MCF 10A (cell line): Measurements from ENCODE around the gene PCED1B. TPM values are rescaled to one million over a fixed set of nuclear protein-coding genes. Genes with fewer than 3 reads are reported as not detected.

ENCODE experiments used
- BruUV-seq: library from RNA; stranded (reverse); fragments of 400-500 nt; replicated peaks from 2 replicates; lab custom pipeline; 2021; lab: Mats Ljungman, UMichigan
- CTCF ChIA-PET: fragments of 300-600 bp; sonication (Branson Sonifier 250); formaldehyde crosslinking; extraction: SDS; loops from one replicate; lab custom pipeline; 2021; ENCODE audit warnings: antibody characterized with exemption, inconsistent platforms; lab: Yijun Ruan, JAX
- POLR2A ChIA-PET: fragments of 300-600, 350-650 bp; sonication (Branson Sonifier 250); formaldehyde crosslinking; extraction: SDS; loops from one replicate; lab custom pipeline; 2020; ENCODE audit warnings: antibody characterized with exemption, inconsistent platforms; lab: Yijun Ruan, JAX
- DNase-seq: peaks from one replicate; pipeline ENCODE4 v3.0.0-alpha.2; 2018; ENCODE audit not compliant: unreplicated experiment
- H3K27ac Mint-ChIP-seq: one replicate; pipeline ENCODE4 v1.8.0; 2022; ENCODE audit warnings: mild to moderate bottlenecking, low read depth, mixed read lengths; ENCODE audit not compliant: unreplicated experiment
- H3K27me3 Mint-ChIP-seq: one replicate; pipeline ENCODE4 v1.8.0; 2022; ENCODE audit warnings: mixed read lengths; ENCODE audit not compliant: insufficient read depth, unreplicated experiment
- H3K36me3 Mint-ChIP-seq: one replicate; pipeline ENCODE4 v1.8.0; 2022; ENCODE audit warnings: mild to moderate bottlenecking, moderate library complexity, mixed read lengths; ENCODE audit not compliant: insufficient read depth, unreplicated experiment
- H3K4me1 Mint-ChIP-seq: one replicate; pipeline ENCODE4 v1.8.0; 2022; ENCODE audit warnings: mixed read lengths; ENCODE audit not compliant: insufficient read depth, unreplicated experiment
- H3K4me3 Mint-ChIP-seq: one replicate; pipeline ENCODE4 v1.8.0; 2022; ENCODE audit warnings: mild to moderate bottlenecking, moderate library complexity, mixed read lengths; ENCODE audit not compliant: unreplicated experiment
- H3K9me3 Mint-ChIP-seq: one replicate; pipeline ENCODE4 v1.8.0; 2022; ENCODE audit warnings: mixed read lengths; ENCODE audit not compliant: unreplicated experiment
- intact Hi-C: fragments of 100-400 bp; cut with micrococcal nuclease; formaldehyde crosslinking; loops from 2 replicates; pipeline ENCODE4 v1.14.1; 2022
- total RNA-seq: library from RNA; stranded (reverse); gene quantifications from 2 replicates; pipeline ENCODE4 v1.2.3, GENCODE V29; 2022
- TF ChIP-seq, protein P1 (sequence below): fragments of 200-600 bp; IDR thresholded peaks from one replicate; pipeline ENCODE4 v1.8.0; 2022; ENCODE audit warnings: antibody characterized with exemption, mild to moderate bottlenecking; ENCODE audit not compliant: unreplicated experiment

Gene PCED1B
- total RNA-seq, 1 experiment from 2014 or later, result 9.6 TPM

DNA sequence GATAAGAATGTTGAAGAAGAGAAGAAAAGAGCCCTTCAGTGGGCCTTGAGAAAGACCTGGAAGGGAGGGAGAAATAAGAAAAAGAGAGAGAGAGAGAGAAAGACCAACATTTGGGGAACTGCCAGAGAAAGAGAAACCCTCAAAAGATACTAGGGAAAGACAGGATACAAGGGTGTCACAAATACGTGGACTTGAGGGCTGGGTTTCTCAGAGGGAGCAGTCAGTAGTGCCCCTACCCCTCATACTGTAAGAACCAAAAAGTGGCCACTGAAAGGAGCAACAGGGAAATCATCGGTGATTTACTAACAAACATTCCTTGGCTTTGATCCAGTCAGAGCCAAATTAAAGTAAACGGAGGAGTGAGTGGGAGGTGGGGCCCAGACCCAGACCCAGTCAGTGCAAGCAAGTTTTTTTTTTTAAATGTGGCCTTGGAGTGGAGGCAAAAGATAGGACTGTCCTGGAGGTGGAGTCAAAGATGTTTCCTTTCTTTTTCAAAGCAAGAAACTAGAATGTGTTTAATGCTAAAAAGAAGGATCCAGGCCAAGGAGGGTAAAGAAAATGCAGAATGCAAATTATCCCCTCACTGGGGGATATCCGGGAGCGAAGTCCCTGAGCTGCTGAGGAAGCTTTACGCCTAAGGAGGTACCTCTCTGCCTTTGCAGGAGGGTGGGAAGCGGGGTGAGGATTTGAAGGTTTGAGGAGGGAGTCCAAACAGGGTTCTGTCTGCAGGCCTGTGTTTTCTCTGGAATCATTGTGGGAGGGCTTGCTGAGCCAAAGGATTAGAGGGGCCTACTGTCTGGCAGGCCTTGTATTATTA lies 143.8 kb downstream of the PCED1B start:
- H3K4me3 Mint-ChIP-seq, result no peak overlapping the region
- no TSS peak for BruUV-seq
- peaks cover 23% of the 10 kb centered on the region for H3K4me1 Mint-ChIP-seq
- peak overlapping the region; percentile 41 for H3K27ac Mint-ChIP-seq
- CTCF ChIA-PET, result interaction anchor here (0.7 kb wide), 1 partner anchor 899 kb away, joined by 3 read pairs; no protein-coding TSS in a partner anchor
- intact Hi-C loops, result no loop called here
- POLR2A ChIA-PET, result interaction anchor here (0.9 kb wide), 1 partner anchor 9 kb away, joined by 3 read pairs; no protein-coding TSS in a partner anchor
- no peaks in the 10 kb centered on the region for H3K9me3 Mint-ChIP-seq
- no peak for DNase-seq
- TF ChIP-seq, protein P1, sequence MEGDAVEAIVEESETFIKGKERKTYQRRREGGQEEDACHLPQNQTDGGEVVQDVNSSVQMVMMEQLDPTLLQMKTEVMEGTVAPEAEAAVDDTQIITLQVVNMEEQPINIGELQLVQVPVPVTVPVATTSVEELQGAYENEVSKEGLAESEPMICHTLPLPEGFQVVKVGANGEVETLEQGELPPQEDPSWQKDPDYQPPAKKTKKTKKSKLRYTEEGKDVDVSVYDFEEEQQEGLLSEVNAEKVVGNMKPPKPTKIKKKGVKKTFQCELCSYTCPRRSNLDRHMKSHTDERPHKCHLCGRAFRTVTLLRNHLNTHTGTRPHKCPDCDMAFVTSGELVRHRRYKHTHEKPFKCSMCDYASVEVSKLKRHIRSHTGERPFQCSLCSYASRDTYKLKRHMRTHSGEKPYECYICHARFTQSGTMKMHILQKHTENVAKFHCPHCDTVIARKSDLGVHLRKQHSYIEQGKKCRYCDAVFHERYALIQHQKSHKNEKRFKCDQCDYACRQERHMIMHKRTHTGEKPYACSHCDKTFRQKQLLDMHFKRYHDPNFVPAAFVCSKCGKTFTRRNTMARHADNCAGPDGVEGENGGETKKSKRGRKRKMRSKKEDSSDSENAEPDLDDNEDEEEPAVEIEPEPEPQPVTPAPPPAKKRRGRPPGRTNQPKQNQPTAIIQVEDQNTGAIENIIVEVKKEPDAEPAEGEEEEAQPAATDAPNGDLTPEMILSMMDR, result no peak
- no peaks in the 10 kb centered on the region for H3K36me3 Mint-ChIP-seq
- no peaks in the 10 kb centered on the region for H3K27me3 Mint-ChIP-seq

DNA sequence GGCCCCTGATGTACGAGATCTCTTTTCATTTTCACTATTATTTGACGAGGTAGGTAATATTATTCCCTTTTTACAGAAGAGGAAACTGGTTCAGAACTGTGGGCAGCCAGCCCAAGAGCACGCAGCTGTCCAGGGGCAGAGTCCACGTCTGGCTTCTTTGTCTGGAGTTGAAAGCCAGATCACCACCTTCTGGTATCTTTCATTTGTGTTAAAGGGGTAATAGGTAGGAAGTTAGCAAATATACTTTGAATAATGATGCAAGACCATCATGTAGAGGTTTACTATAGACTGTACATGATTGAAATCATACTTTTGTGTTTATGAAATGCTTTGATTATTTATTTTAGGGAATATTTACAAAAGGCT lies 144.4 kb downstream of the PCED1B start:
- Mint-ChIP-seq H3K9me3 (no peaks in the 10 kb centered on the region), H3K27ac (peak overlapping the region; percentile 41), H3K36me3 (no peaks in the 10 kb centered on the region), H3K27me3 (no peaks in the 10 kb centered on the region), H3K4me3 (no peak overlapping the region), H3K4me1 (peaks cover 23% of the 10 kb centered on the region)
- DNase-seq, result no peak
- ChIA-PET CTCF (interaction anchor here (0.7 kb wide), 1 partner anchor 899 kb away, joined by 3 read pairs; no protein-coding TSS in a partner anchor), POLR2A (interaction anchor here (0.9 kb wide), 1 partner anchor 8 kb away, joined by 3 read pairs; no protein-coding TSS in a partner anchor)
- no TSS peak for BruUV-seq
- TF ChIP-seq, protein P1, result no peak
- intact Hi-C loops, result no loop called here

DNA sequence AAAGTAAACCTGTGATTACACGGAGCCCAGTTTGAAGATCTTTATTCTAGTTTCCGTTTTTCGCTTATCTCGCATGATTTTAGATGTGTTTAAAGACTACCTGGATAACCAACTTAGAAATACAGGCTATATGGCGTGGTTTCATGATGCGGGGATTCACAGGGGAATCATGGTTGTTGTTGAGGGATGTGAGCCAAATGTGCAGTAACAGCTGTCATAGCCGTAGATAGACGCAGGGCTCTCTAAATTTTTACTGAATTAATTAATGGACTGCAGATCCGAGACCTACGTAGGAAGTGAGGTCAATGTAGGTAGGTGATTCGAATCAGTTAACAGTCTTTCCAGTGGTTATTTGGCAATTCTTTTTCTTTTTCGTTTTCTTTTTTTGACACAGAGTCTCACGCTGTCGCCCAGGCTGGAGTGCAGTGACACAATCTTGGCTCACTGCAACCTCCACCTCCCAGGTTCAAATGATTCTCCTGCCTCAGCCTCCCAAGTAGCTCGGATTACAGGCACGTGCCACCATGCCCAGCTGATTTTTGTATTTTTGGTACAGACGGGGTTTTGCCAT lies 145.2 kb downstream of the PCED1B start:
- BruUV-seq, result no TSS peak
- no peak overlapping the region for H3K27ac Mint-ChIP-seq
- H3K4me1 Mint-ChIP-seq, result peaks cover 23% of the 10 kb centered on the region
- CTCF ChIA-PET, result no interaction called here
- no peak for DNase-seq
- H3K9me3 Mint-ChIP-seq, result no peaks in the 10 kb centered on the region
- intact Hi-C loops, result no loop called here
- H3K4me3 Mint-ChIP-seq, result no peak overlapping the region
- no peaks in the 10 kb centered on the region for H3K36me3 Mint-ChIP-seq
- TF ChIP-seq, protein P1, result no peak
- POLR2A ChIA-PET, result interaction anchor here (0.6 to 0.9 kb wide), 2 partner anchors 45 to 143 kb away, joined by 3 to 4 read pairs; no protein-coding TSS in a partner anchor
- no peaks in the 10 kb centered on the region for H3K27me3 Mint-ChIP-seq

DNA sequence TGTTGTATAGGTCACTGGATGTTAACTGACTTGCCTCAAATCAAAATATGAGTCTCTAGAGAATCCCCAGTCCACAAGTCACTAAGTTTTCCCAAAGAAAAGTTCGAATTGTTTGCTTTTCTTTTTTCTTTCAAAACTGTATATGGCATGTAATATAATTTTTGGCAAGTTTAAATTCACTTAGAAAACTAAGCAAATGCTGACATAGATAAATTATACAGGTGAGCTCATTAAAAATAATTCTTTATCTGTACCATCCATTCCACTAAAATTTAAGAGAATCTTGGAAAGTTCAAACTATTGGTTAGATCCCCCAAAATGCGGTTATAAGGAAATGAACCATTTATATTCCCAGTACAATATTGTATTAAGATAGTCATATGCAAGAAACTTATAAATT lies 145.9 kb downstream of the PCED1B start:
- Mint-ChIP-seq H3K27ac (no peak overlapping the region), H3K27me3 (no peaks in the 10 kb centered on the region), H3K4me1 (peaks cover 21% of the 10 kb centered on the region), H3K4me3 (no peak overlapping the region), H3K36me3 (no peaks in the 10 kb centered on the region), H3K9me3 (no peaks in the 10 kb centered on the region)
- TF ChIP-seq, protein P1, result no peak
- intact Hi-C loops, result no loop called here
- CTCF ChIA-PET, result interaction anchor here (0.6 kb wide), 1 partner anchor 36 kb away, joined by 3 read pairs; no protein-coding TSS in a partner anchor
- no peak for DNase-seq
- POLR2A ChIA-PET, result interaction anchor here (0.6 to 0.9 kb wide), 2 partner anchors 44 to 143 kb away, joined by 3 to 4 read pairs; no protein-coding TSS in a partner anchor
- BruUV-seq, result no TSS peak
